VCaP (cell line): ENCODE measurements around the gene USP36.

Experiments
- H3K27ac ChIP-seq: fragments of 450-650 bp; 2 replicates; pipeline ENCODE4 v1.5.1; 2017
- TF ChIP-seq, protein P1 (sequence below): fragments of 450-650 bp; conservative IDR thresholded peaks from 2 replicates; pipeline ENCODE4 v1.5.1; 2017; ENCODE audit warnings: mild to moderate bottlenecking, moderate library complexity

USP36 gene

DNA sequence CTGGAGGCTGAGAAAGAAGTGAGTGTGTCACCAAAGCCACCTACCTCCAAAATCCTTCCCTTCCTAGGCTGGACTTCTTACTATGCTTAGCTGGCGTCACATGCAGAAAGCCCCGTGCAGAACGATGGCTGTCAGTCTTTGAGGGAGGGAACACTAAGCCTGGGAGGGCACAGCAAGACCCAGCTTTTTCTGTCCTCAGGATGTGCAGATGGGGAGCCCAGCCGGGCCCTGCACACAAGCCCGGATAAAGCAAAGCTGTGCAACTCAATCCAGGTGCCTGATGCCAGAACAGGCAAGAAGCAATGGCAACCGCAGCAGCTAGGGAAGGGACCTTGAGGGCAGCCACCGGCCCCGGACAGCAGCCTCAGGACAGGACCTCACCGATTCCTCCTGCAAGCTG is 13.9 kb upstream of the USP36 start:
- H3K27ac ChIP-seq: peak overlapping the region; percentile 66
- TF ChIP-seq, protein P1, sequence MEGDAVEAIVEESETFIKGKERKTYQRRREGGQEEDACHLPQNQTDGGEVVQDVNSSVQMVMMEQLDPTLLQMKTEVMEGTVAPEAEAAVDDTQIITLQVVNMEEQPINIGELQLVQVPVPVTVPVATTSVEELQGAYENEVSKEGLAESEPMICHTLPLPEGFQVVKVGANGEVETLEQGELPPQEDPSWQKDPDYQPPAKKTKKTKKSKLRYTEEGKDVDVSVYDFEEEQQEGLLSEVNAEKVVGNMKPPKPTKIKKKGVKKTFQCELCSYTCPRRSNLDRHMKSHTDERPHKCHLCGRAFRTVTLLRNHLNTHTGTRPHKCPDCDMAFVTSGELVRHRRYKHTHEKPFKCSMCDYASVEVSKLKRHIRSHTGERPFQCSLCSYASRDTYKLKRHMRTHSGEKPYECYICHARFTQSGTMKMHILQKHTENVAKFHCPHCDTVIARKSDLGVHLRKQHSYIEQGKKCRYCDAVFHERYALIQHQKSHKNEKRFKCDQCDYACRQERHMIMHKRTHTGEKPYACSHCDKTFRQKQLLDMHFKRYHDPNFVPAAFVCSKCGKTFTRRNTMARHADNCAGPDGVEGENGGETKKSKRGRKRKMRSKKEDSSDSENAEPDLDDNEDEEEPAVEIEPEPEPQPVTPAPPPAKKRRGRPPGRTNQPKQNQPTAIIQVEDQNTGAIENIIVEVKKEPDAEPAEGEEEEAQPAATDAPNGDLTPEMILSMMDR: no peak

- TF ChIP-seq, protein P1: no peak
- H3K27ac ChIP-seq: peak overlapping the region; percentile 66
These were observed 13.3 kb upstream of the USP36 start for GRCh38 chr17:78853926-78854394.

GRCh38 chr17:78852709-78853121 is 12.1 kb upstream of the USP36 start:
- peak overlapping the region; percentile 66 for H3K27ac ChIP-seq
- TF ChIP-seq, protein P1: 0 out of 2 replicates have a peak, but pooled peaks have one; percentile 48

- TF ChIP-seq, protein P1: no peak
- no peak overlapping the region for H3K27ac ChIP-seq
These were observed 8.4 kb upstream of the USP36 start for GRCh38 chr17:78849026-78849425.

DNA sequence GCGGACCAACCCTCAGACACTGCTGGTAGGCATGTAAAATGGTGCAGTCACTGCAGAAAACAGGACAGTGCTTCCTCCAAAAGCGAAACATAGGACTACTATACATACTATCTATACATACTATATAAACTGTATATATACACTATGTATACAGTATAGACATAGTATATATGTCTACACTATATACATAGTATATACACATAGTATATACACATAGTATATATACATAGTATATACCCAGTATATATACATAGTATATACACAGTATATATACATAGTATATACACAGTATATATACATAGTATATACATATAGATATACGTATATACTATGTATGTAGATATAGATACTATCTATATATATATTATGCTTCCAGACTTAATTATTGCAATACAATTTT is 6.4 kb upstream of the USP36 start:
- TF ChIP-seq, protein P1: no peak

DNA sequence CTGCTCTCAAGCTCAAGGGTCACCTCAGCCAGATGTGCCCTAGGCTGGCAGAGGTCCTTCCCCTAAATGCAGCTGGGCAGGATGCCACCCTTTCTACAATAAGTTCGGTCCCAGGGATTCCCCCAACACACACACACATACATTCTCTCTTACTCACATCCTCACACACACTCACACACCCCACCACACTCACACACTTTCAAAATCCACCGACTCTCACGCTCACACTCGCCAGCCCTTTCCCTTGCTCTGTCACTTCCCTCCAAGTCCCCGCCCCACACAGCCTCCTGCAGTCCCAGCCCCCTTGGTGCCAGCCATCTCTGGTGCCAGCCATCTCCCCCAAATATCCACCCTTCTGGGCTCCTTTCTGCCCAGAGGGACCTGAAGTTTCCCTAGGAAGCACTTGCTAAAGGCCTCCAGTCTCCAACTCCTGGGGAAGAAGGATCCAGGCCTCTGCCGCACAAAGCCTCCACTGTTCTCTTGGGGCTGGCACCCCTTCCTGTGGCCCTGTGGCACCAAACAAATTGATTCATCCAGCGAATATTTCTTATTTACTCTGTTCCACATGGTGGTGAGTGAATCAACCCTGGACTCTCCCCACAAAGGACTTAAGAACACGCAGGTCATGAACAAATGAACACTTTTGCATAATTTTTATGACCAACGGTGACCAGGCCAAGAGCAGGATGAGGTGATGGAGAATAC is 3.8 kb upstream of the USP36 start:
- TF ChIP-seq, protein P1: no peak
- H3K27ac ChIP-seq: no peak overlapping the region

More for the DNA sequence above, 6.4 kb upstream of the USP36 start:
- no peak overlapping the region for H3K27ac ChIP-seq

- H3K27ac ChIP-seq: no peak overlapping the region
- TF ChIP-seq, protein P1: peak; percentile 69
These were observed 2.4 kb upstream of the USP36 start for GRCh38 chr17:78842881-78843565.
